Breast epithelium (tissue), 3 donors: Measurements from ENCODE around the gene TMEM234.

Experiments used
- CTCF ChIP-seq, 3 donors: fragments of 450-650 bp; IDR thresholded peaks; one replicate each; pipeline ENCODE4 v1.5.1; 2016 to 2017; ENCODE audit warnings: antibody characterized with exemption in 3 of 3, mild to moderate bottlenecking in 3 of 3, moderate library complexity in 3 of 3
- POLR2A ChIP-seq: fragments of 450-650 bp; IDR thresholded peaks from one replicate; pipeline ENCODE4 v1.6.1; 2016; ENCODE audit warnings: antibody characterized with exemption, mild to moderate bottlenecking, moderate library complexity
- POLR2AphosphoS5 ChIP-seq, 3 donors: sonication (generic); formaldehyde crosslinking; IDR thresholded peaks; one replicate each; pipeline ENCODE4 v1.6.1; 2017; ENCODE audit warnings: antibody characterized with exemption in 3 of 3

- TF ChIP-seq POLR2A, result no peak
- no peak for TF ChIP-seq CTCF (IDR thresholded peaks at IDR 0.05)
- no peak for TF ChIP-seq POLR2AphosphoS5 (IDR thresholded peaks at IDR 0.05)
These were observed 20.9 kb downstream of the TMEM234 start for GRCh38 chr1:32201011-32201855.
